NCI-H82 treated with DMSO at 0.1 percent for 48 hours (cell line): ENCODE data around the gene CEP57L1.
"Not testable (repeated sequence)": the region's sequence is repeated elsewhere in the genome, so short reads cannot be mapped to it uniquely, and the experiment has no call there.

ENCODE experiments used
- DNase-seq: peaks from one replicate; lab custom pipeline; 2025; ENCODE audit not compliant: unreplicated experiment; lab: John Stamatoyannopoulos, UW

The CEP57L1 gene

GRCh38 chr6:109073344-109074132 is 21.8 kb upstream of the CEP57L1 start:
- DNase-seq: peak; percentile 51

GRCh38 chr6:109074133-109074415 is 21.2 kb upstream of the CEP57L1 start:
- DNase-seq: no peak

DNA sequence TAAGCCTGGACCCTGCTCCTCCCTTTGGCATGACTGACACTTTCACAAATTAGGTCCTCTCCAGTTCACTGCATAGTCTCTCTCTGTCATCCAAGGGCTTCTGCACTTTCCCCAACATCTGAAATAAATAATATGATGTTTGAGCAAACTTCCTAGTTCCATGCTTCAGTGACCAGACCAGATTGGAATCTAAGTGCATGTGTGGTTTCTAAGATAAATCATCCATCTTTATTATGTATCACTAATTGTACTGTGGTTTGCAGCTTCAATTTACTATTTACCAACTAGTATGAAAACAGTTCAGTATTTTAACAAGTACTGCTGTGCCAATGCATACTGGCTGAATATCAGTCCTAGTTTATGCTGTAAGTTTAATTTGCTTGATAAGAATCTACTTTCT is 19.4 kb upstream of the CEP57L1 start:
- no peak for DNase-seq

DNA sequence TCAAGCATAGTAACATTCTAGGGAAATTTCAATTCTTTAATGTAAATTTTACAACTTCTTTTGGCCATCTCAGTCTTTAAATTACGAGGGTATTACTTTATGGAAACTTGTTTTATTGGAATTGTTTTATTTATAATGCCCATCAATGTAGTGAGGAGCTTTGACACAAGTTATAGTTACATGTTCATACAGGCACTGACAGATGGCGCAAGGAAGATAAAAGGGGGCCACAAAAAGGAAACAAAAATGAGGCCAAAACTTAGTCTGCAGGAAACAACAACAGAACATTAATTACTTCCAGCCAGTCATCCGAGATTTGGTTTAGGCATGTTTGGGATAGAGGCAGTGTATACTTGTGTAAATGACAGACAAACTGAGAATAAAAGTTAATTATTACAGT is 18.9 kb upstream of the CEP57L1 start:
- DNase-seq: no peak

DNA sequence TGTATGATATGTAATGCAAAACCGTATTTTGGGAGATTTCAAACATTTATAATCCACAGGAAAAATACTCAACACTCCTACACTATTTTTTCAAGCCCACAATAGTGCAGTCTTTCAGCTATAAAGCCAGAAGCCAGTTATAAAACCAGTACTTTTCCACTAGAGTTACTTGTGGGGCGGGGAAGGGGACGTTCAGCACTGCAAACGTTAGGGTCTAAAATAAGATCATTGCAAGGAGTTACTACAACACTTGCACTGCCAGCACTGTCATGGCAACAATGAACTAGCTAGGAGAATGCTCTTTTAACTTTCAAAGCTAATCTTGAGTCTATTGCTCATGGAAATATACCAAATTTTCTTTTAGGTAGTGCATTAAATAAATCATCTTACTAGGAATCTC is 15.3 kb upstream of the CEP57L1 start:
- DNase-seq: no peak

GRCh38 chr6:109081026-109081425 is 14.3 kb upstream of the CEP57L1 start:
- DNase-seq: no peak

GRCh38 chr6:109081516-109082187 is 13.7 kb upstream of the CEP57L1 start:
- DNase-seq: no peak

DNA sequence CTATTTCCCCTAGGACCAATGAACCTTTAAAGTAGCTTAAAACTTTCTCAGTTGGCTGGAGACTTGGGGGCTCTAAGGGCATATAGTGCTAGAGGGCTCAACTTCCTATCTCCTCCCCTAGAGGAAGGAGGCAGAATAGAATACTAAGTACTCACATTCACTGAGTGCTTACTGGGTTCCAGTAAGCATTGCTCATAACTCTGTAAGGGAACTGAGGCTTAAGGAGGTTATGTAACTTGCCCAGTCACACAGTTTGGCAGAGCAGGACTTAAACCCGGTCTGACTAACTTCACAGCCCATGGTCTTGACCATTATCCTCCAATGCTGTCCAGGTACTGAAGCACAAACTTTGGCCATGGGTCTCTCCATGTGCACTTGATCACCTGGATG is 13.1 kb upstream of the CEP57L1 start:
- DNase-seq: no peak

GRCh38 chr6:109083657-109084056 is 11.7 kb upstream of the CEP57L1 start:
- no peak for DNase-seq

GRCh38 chr6:109084146-109084545 is 11.2 kb upstream of the CEP57L1 start:
- not testable (repeated sequence) for DNase-seq

DNA sequence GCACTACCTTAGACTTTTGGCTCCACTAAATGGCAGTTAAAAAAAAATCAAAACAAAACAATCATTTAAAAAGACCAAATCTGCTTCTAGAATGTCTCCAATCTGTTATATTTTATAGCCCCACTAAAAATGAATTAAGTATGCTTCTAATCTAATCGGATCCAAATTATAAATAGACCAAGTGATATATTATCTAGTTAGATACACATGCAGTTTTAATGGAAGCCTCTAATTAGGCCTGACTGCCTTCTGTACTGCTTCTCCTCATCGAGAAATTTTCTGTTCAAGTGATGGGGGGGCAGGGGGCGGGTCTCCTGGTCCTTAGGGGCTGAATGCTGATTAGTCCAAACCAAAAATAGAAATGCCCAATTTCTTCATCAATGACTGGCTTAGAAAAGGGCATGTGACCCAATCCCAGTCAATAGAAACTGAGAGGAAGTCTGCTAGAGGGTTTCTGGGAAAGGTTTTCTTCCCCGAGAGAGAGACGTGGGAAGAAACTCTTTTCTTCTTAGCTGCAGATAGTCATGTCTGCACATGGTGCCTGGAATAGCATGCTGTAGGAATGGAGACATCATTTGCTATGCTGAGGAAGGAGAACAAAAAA is 7.5 kb upstream of the CEP57L1 start:
- DNase-seq: no peak

DNA sequence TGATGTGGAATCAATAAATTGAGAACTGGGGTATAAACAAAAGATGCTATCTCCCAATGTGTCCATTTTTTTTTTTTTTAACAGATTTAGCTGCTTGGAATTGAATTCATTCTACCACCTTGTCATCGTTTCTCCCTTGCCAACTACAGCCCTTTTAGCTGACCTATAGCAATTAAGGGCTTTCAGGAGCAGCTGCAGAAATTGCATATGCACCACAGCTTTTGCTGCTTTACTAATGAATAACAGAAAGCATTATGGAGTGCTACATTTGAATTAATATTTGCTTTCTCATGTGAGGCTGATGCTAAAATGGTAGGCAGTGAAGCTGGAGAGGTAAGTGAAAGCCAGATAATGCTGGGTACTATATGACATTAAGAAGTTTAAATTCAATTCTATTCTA is 6.3 kb upstream of the CEP57L1 start:
- DNase-seq: no peak

DNA sequence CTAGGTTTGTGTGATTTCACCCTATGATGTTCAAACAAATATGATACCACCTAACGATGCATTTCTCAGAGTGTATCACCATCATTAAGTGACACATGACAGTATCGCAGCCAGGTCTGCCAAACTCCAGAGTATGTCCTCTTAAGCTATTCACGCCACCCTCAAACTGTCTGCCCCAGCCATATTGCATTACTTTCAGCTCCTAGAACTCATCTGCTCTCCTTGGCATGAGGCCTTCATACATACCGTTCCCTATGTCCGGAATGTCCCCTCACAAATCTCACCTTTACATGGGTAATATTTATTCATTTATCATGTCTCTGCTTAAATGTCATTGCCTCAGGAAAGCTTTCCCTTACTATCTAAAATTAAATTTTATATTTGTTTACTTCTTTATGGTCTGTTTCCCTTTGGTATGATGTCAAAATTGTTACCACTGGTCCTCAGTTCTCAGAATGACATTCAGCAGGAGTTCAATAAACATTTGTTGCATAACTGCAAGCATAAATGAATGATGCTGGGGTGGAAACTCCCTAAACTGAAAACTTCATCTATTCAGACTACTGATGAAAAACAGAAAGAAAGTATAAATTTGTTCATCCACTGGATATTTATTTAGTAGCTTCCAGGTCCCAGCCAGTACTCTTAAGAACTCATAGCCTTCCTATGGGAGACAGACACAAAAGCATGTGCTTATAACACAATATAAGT is 3.8 kb upstream of the CEP57L1 start:
- no peak for DNase-seq

GRCh38 chr6:109092074-109092473 is 3.2 kb upstream of the CEP57L1 start:
- DNase-seq: no peak

GRCh38 chr6:109093732-109094415 is 1.4 kb upstream of the CEP57L1 start:
- no peak for DNase-seq

GRCh38 chr6:109094416-109095035 is 781 bp upstream of the CEP57L1 start, which contains the start of gene SESN1:
Gene SESN1 (minus strand): TSS chr6:109094846. CDS start chr6:109094073, 773 bp downstream.
- DNase-seq: peak; percentile 77

- no peak for DNase-seq
Measured at GRCh38 chr6:109095835-109096084, 453 bp downstream of the CEP57L1 start.

DNA sequence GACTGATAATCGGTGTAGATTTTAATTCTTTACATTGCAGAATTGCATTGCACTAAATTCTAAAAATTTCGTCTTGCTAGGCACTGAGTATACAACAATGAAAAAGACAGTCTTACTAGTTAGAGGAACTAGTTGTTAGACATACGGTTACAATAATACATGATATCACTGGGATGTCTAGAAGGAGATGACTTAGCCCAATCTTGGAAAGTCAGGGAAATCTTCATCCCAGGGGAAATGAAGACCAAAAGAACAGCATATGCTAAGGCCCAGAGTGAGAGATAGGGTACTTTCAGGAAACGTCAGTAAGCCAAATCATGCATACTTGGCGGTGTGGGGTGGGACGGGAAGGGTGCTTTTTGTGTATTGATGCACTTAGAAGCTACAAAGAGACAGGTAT is 901 bp downstream of the CEP57L1 start:
- no peak for DNase-seq

GRCh38 chr6:109097661-109098060 is 2.4 kb downstream of the CEP57L1 start:
- no peak for DNase-seq

DNA sequence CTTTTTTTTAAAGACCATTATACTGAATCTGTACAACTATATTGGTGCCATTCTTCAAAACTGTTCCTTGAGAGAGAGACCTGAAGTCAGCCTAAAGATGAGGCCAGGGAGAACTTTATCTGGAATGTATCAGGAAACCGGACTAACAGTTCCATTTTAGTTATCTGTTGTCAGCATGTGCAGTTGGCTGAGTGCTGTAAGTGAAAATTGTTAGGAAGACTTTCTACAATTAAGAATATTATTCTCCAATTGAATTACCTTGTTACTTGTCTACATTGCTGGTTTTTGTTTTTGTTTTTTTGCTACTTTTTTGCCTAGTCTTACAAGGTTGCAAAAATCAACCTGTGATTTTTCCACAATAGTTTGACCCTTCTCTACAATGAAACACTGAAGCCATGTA is 7.5 kb downstream of the CEP57L1 start:
- DNase-seq: no peak

DNA sequence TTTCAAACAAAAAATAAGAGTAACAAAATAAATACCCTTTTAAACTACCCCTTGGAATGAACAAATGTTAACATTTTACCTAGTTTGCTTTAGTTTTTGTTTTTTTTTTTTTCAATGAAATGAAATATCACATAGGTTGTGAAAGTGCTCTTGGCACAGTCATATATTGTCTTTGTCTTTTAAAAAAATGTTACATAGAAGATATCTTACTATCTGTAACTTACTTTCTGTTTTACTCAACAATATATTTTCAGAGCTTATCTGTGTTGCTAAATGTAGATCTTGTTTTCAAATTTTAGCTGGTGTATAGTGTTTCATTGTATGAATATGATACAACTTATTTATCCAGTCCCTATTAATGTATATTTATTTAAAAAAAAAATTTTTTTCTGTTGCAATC is 8.6 kb downstream of the CEP57L1 start:
- no peak for DNase-seq
